ENCODE measurements around the gene SYF2. TPM values are rescaled to one million over a fixed set of nuclear protein-coding genes. Genes with fewer than 3 reads are reported as not detected.

The SYF2 gene
- polyA plus RNA-seq, 1 donor, result 56.5 TPM

DNA sequence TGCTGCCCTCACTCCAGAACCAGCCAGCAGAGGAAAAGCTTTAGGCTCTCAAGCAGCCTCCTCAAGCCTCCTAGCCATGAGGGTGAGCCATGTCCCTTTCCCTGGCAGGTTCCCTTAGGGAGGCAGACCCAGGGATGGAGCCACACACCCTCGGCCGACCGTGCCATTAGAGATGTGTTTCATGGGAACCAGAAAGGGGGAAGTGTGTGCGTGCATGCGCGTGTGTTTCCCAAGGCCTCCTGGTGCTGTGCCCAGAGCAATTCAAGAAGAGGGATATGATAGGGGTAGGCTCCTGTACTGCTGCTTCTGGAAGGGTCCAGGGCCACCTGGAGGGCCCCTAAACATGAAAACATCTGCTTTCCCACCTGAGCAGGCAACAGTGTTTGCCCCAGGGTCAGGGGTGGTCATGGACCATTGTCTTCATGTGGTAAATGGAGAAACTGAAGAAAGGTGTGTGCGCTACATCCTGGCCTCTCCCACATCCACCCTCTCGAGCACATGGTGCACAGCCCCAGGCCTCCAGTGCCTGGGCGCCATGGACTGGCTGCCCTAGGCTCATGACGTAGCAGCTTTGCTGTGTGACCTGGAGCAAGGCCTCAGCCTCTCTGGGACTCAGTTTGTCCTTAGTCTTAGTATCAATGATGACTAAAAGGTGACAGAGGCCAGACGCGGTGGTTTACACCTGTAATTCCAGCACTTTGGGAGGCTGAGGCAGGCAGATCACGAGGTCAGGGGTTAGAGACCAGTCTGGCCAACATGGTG lies 48.1 kb downstream of the SYF2 start:
- DNase-seq (ENCODE audit: low read depth), result no peak

DNA sequence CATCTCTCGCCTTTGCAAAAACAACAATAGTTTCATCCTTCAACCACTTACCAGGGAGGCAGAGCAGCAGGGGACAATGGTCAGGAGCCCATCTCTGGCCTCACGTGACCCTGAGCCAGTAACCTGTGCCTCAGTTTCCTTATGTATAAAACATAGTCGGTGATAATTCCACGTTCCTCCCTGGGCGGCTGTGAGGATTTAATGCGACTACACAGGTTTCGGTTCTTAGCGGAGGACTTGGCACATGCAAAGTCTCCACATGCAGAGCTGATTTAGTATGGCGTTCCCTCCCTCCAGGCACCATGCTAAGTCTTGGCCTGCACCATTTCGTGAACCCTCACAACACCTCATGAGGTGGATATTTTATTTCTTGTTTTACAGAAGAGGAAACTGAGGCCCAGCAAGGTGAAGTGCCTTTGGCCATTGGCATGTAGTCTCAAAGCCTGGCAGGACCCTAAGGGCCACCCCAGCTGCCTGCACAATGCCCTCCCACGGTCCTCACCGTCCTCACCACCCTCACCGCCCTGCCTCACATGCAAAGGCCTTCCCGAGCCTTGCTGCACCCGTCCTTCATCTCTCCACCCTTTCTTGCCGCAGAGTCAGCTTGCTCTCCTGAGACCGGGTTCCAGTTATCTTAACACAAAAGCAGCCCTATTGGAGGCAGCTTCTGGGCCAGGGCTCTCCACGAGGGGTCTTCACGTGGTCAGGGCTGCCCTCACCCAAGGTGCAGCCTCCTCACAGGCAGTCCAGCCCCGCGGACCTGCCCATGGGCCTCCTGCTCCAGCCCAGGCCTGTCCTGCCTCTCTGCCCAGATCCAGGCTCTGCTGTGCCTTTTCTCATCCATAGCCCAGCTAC lies 48.9 kb downstream of the SYF2 start:
- no peak for DNase-seq (ENCODE audit: low read depth)

- no peak for DNase-seq (ENCODE audit: low read depth)
Measured at GRCh38 chr1:25182629-25183028, 49.7 kb downstream of the SYF2 start.

- DNase-seq (ENCODE audit: low read depth), result no peak
Measured at GRCh38 chr1:25180996-25181395, 51.3 kb downstream of the SYF2 start.

DNA sequence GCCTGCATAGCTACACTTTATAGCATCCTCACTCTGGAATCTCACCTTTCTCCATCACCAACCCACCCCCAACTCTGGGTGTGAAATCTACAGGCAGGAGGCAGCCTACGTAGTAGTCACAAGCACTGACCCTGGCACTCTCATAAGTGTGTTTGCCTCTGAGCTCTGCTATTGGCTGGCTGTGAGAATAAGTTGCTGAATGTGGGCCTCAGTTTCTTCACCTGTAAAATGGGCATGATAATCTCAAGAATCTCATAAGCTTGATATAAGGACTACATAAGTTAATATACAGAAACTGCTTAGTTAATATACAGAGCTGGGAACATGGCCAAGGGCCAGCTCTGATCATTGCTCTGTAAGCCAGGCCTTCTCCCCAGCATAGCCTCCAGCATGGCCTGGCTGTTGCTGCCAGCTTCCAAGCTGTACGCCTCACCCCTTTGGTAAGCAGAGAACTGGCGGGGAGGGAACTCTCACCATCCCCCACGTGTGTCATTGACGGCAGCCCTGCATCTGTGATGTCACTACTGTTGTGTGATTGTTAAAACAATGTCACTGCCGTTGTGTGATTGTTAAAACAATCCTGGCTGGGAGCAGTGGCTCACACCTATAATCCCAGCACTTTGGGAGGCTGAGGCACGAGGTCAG lies 53.3 kb downstream of the SYF2 start:
- DNase-seq (ENCODE audit: low read depth), result no peak

GRCh38 chr1:25174730-25175612 lies 57.3 kb downstream of the SYF2 start:
- no peak for DNase-seq (ENCODE audit: low read depth)

DNA sequence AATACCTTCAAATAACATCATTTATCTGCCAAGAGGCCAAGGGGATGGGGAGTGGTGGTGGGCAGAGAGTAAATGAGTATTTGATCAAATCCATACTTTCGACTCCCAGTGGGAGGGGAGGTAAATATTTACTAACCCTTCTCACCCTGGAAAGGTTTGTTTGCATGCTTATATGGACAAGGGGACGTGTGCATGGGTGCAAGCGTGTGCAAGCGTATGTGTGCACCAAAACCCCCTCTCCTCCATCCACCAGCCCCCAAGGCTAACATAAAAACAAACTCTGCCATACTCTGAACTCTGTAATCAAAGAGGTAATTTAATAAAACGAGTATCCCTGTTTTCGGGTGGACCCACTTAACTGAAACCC lies 58.0 kb downstream of the SYF2 start:
- no peak for DNase-seq (ENCODE audit: low read depth)

GRCh38 chr1:25173809-25174340 lies 58.4 kb downstream of the SYF2 start:
- DNase-seq (ENCODE audit: low read depth), result no peak

Other genes with a start within 250 kb of the SYF2 start
- gene RSRP1, start 15.0 kb upstream of the SYF2 start, polyA plus RNA-seq (ENCODE audit: insufficient read length), result 68.6 TPM
- gene RHD, start 40.0 kb upstream of the SYF2 start, polyA plus RNA-seq (ENCODE audit: insufficient read length), result 1.0 TPM
- 55.1 TPM for gene TMEM50A, start 105.8 kb upstream of the SYF2 start, polyA plus RNA-seq (ENCODE audit: insufficient read length)
- 0.53 TPM for gene RHCE, start 188.3 kb upstream of the SYF2 start, polyA plus RNA-seq (ENCODE audit: insufficient read length)
- gene MACO1, start 198.4 kb upstream of the SYF2 start, polyA plus RNA-seq (ENCODE audit: insufficient read length), result 18.1 TPM